ENCODE measurements around the gene TRAF6. TPM values are rescaled to one million over a fixed set of nuclear protein-coding genes. Genes with fewer than 3 reads are reported as not detected.

TRAF6 gene
- total and polyA plus RNA-seq, 10 of the 15 experiments (the other 5 are each of a cell fraction or from before 2014, with no cell fraction given): 1.4 to 10.9 (median 7.0) TPM

DNA sequence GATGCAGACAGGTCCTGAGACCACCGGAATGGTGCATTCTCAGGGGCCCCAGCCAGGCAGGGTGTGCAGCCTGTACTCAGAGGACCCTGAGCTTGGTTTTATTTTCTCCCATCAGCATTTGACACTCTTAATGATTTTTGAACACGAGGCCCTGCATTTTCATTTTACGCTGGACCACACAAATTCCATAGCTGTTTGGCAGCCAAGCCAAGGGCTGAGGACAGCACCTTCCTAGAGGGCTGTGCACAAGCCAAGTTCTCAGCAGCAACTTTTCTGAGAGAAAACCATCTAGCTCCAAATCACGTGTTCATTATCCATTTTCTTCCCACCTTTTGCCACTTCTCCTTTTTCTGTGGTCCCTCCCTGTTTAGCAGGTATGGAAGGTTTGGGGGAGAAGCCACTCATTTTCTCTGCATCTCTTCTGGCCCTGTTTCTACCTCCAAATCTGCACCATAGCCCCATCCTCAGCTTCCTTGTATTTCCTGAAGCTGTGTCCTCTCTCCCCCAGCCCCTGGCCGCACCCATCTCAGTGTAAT lies 60.4 kb downstream of the TRAF6 start:
- no TSS peak for BruUV-seq (replicated peaks)
- ATAC-seq (peak; percentile 29), FAIRE-seq (no peak), DNase-seq (ENCODE audit: low read depth, low spot score) (no peak)
- peak; percentile 42; the same call in 1 of the 2 replicates for TF ChIP-seq SPI1 (IDR thresholded peaks at IDR 0.05; ENCODE audit: borderline replicate concordance, insufficient read depth, low read depth, low read length)
- no peak for TF ChIP-seq GATAD2B (conservative IDR thresholded peaks at IDR 0.05; ENCODE audit: low read depth)
- no peak for TF ChIP-seq PAX5 (IDR thresholded peaks at IDR 0.05; ENCODE audit: borderline replicate concordance, low read depth, low read length)
- no peaks in the 10 kb centered on the region for H3K9me3 ChIP-seq (replicated peaks; ENCODE audit: control insufficient read depth, insufficient read depth, low read length)
- no peak overlapping the region for H3K9ac ChIP-seq (ENCODE audit: control insufficient read depth, insufficient read depth, low read length)
- in situ Hi-C loops (cut with MboI): no loop called here
- ChIA-PET SMC1A (ENCODE audit: uncharacterized antibody, unreplicated experiment) (interaction anchor here (0.8 to 1.3 kb wide), 3 partner anchors 8 to 182 kb away, joined by 3 to 4 read pairs (median 3); no protein-coding TSS in a partner anchor), RAD21 (ENCODE audit: unreplicated experiment) (interaction anchor here (0.9 kb wide), 1 partner anchor 43 kb away, joined by 5 read pairs; no protein-coding TSS in a partner anchor), POLR2A (no interaction called here), CTCF (interaction anchor here (0.8 to 1.9 kb wide), 4 partner anchors 14 to 153 kb away, joined by 3 to 5 read pairs (median 4); partner anchors contain the start of gene PRR5L)
- no peak overlapping the region for H3K27ac ChIP-seq (ENCODE audit: control insufficient read depth, insufficient read depth)
- H3K36me3 ChIP-seq (ENCODE audit: control insufficient read depth in 2 of 2, insufficient read depth in 2 of 2, low read length in 1 of 2): no peaks in the 10 kb centered on the region
- H3K4me2 ChIP-seq (ENCODE audit: control insufficient read depth, insufficient read depth): peak overlapping the region; percentile 80
- H3K4me1 ChIP-seq (ENCODE audit: control insufficient read depth, insufficient read depth, low read length): peaks cover 12% of the 10 kb centered on the region
- no peak overlapping the region for H3K4me3 ChIP-seq
- no peaks in the 10 kb centered on the region for H3K27me3 ChIP-seq (replicated peaks in 1 of 2; ENCODE audit: control insufficient read depth in 2 of 2, insufficient read depth in 2 of 2, low read length in 1 of 2)
- H2AFZ ChIP-seq (ENCODE audit: control insufficient read depth, low read depth, low read length): peak overlapping the region; percentile 89
- no peaks in the 10 kb centered on the region for H3K79me2 ChIP-seq (ENCODE audit: control insufficient read depth, insufficient read depth, low read length)
- intact Hi-C loops (cut with micrococcal nuclease; ENCODE audit: unreplicated experiment): no loop called here
- WGBS (ENCODE audit: insufficient coverage, insufficient replicate concordance, low lambda C conversion rate, missing lambda C conversion rate): 71% methylated on average over 5 of the region's 5 CpGs
- H4K20me1 ChIP-seq (ENCODE audit: control insufficient read depth, insufficient read depth): no peaks in the 10 kb centered on the region

DNA sequence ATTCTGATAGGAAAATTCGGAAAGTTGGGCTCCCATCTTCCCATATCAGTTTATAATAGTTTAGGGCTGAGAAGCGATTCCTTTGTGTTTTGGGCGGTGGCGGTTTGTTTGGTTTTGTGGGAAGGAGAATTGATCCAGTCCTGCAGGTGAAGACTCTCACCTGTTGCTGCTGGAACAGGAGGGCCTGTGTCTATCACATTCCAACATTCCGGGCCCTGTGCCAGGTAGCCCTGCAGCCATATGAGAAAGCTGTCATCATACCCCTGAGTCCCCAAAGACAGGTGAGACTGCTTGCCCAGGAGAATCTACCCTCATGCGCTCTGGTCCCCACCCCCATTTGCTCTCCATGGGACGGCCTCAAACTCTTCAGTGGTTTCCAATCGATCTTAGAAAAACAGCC lies 62.1 kb downstream of the TRAF6 start:
- H3K4me1 ChIP-seq (ENCODE audit: control insufficient read depth, insufficient read depth, low read length): peaks cover 8% of the 10 kb centered on the region
- H3K36me3 ChIP-seq (ENCODE audit: control insufficient read depth in 2 of 2, insufficient read depth in 2 of 2, low read length in 1 of 2): no peaks in the 10 kb centered on the region
- POLR2A ChIA-PET: no interaction called here
- no peaks in the 10 kb centered on the region for H3K79me2 ChIP-seq (ENCODE audit: control insufficient read depth, insufficient read depth, low read length)
- no peak overlapping the region for H3K9ac ChIP-seq (ENCODE audit: control insufficient read depth, insufficient read depth, low read length)
- BruUV-seq (replicated peaks): no TSS peak
- CTCF ChIA-PET: no interaction called here
- ATAC-seq (no peak), FAIRE-seq (no peak), DNase-seq (ENCODE audit: low read depth, low spot score) (no peak)
- in situ Hi-C loops (cut with MboI): no loop called here
- no peak overlapping the region for H3K4me2 ChIP-seq (ENCODE audit: control insufficient read depth, insufficient read depth)
- no peak overlapping the region for H2AFZ ChIP-seq (ENCODE audit: control insufficient read depth, low read depth, low read length)
- RAD21 ChIA-PET (ENCODE audit: unreplicated experiment): no interaction called here
- intact Hi-C loops (cut with micrococcal nuclease; ENCODE audit: unreplicated experiment): no loop called here
- H3K9me3 ChIP-seq (replicated peaks; ENCODE audit: control insufficient read depth, insufficient read depth, low read length): no peaks in the 10 kb centered on the region
- TF ChIP-seq FOXK2 (IDR thresholded peaks at IDR 0.05): no peak
- TF ChIP-seq RAD51 (IDR thresholded peaks at IDR 0.05): no peak
- TF ChIP-seq ZNF217 (IDR thresholded peaks at IDR 0.05): no peak
- TF ChIP-seq, protein P1, sequence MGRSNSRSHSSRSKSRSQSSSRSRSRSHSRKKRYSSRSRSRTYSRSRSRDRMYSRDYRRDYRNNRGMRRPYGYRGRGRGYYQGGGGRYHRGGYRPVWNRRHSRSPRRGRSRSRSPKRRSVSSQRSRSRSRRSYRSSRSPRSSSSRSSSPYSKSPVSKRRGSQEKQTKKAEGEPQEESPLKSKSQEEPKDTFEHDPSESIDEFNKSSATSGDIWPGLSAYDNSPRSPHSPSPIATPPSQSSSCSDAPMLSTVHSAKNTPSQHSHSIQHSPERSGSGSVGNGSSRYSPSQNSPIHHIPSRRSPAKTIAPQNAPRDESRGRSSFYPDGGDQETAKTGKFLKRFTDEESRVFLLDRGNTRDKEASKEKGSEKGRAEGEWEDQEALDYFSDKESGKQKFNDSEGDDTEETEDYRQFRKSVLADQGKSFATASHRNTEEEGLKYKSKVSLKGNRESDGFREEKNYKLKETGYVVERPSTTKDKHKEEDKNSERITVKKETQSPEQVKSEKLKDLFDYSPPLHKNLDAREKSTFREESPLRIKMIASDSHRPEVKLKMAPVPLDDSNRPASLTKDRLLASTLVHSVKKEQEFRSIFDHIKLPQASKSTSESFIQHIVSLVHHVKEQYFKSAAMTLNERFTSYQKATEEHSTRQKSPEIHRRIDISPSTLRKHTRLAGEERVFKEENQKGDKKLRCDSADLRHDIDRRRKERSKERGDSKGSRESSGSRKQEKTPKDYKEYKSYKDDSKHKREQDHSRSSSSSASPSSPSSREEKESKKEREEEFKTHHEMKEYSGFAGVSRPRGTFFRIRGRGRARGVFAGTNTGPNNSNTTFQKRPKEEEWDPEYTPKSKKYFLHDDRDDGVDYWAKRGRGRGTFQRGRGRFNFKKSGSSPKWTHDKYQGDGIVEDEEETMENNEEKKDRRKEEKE (IDR thresholded peaks at IDR 0.05): no peak
- H3K4me3 ChIP-seq: no peak overlapping the region
- H4K20me1 ChIP-seq (ENCODE audit: control insufficient read depth, insufficient read depth): no peaks in the 10 kb centered on the region
- H3K27ac ChIP-seq (ENCODE audit: control insufficient read depth, insufficient read depth): no peak overlapping the region
- 43% methylated on average over 8 of the region's 8 CpGs for WGBS (ENCODE audit: insufficient coverage, insufficient replicate concordance, low lambda C conversion rate, missing lambda C conversion rate)
- SMC1A ChIA-PET (ENCODE audit: uncharacterized antibody, unreplicated experiment): interaction anchor here (1.4 kb wide), 1 partner anchor 29 kb away, joined by 3 read pairs; no protein-coding TSS in a partner anchor
- no peaks in the 10 kb centered on the region for H3K27me3 ChIP-seq (replicated peaks in 1 of 2; ENCODE audit: control insufficient read depth in 2 of 2, insufficient read depth in 2 of 2, low read length in 1 of 2)
